HL-60 (cell line): Measurements from ENCODE around the gene NLGN3.

Experiments
- CTCF ChIP-seq: IDR thresholded peaks from one replicate; pipeline ENCODE4 v1.5.1; 2011; ENCODE audit warnings: low read length, control low read depth, inconsistent platforms; ENCODE audit not compliant: insufficient read depth
- POLR2AphosphoS5 ChIP-seq: IDR thresholded peaks from 2 replicates; pipeline ENCODE4 v1.6.1; 2012; ENCODE audit warnings: low read depth
- REST ChIP-seq: IDR thresholded peaks from 2 replicates; pipeline ENCODE4 v1.6.1; 2012; ENCODE audit warnings: low read depth; ENCODE audit not compliant: insufficient replicate concordance

- TF ChIP-seq CTCF (no peak), REST (no peak), POLR2AphosphoS5 (no peak)
Measured at GRCh38 chrX:71095033-71095432, 49.6 kb upstream of the NLGN3 start.
